HG03439 (cell line): ENCODE measurements around the gene TRIM60.
"Not testable (repeated sequence)": the region's sequence is repeated elsewhere in the genome, so short reads cannot be mapped to it uniquely, and the experiment has no call there.

ENCODE experiments used
- ATAC-seq: cut with Tn5 transposase; IDR thresholded peaks from one replicate; pipeline ENCODE4 v1.9.1; 2021; ENCODE audit warnings: mild to moderate bottlenecking, moderate library complexity; ENCODE audit not compliant: unreplicated experiment

The TRIM60 gene

DNA sequence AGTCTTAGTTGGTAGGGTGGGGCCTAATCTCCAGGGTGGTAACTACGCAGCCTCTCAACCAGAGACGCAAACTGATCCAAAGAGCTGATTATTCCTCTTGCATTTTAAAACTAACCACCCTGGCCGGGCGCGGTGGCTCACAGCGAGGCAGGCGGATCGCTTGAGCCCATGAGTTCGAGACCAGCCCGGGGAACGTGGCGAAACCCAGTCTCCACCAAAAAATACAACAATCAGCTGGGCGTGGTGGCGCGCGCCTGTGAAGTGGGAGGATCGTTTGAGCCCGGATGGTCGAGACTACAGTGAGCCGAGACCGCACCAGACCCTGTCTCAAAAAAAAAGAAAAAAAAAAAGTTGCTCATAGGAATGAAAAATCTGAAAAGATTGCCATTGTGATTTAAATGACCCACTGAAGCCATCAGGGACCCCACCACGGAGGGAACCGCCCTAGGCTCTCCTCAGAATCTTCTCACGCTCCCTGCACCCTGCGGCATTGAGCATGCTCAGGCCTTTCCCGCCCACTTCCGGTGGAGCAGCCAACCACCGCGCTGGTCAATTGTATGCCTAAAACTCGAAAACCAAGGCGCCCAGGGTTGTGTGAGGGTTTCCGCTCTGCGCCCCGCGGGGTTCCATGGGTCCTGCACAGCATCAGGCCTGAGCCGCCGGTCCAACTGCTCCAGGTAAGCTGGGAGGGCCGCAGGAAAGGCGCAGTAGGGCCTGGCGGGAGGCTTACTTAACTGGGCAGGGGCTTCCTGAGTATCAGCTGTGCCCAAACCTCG is at the start of gene TRIM60:
TSS of gene TRIM60 (plus strand) at position 564 of the 776 bp plus-strand sequence. CDS start 8,074 bp downstream, outside the sequence.
- no peak for ATAC-seq

DNA sequence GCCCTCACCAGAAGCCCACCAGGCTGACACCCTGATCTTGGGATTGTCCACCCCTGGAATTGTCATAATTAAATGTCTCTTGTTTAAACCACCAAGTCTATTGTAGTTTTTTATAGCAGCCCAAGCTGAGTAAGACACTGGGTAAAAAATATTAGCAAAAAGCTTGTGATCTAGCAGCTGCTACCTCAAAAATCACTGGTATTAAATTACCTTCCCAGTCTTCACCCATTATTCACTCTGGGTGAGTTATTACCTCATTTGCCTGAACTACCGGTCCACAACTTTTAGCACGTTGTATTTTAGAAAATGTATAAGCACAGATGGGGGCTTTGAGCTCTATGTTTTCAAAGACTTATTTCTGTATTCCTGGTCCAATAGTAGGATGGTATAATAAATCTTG is 42.3 kb upstream of the TRIM60 start:
- ATAC-seq: no peak

DNA sequence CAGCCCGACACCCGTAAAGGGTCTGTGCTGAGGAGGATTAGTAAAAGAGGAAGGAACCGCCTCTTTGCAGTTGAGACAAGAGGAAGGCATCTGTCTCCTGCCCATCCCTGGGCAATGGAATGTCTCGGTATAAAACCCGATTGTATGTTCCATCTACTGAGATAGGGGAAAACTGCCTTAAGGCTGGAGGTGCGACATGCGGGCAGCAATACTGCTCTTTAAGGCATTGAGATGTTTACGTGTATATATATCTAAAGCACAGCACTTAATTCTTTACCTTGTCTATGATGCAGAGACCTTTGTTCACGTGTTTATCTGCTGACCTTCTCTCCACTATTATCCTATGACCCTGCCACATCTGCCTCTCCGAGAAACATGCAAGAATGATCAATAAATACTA is 41.0 kb upstream of the TRIM60 start:
- ATAC-seq: not testable (repeated sequence)

DNA sequence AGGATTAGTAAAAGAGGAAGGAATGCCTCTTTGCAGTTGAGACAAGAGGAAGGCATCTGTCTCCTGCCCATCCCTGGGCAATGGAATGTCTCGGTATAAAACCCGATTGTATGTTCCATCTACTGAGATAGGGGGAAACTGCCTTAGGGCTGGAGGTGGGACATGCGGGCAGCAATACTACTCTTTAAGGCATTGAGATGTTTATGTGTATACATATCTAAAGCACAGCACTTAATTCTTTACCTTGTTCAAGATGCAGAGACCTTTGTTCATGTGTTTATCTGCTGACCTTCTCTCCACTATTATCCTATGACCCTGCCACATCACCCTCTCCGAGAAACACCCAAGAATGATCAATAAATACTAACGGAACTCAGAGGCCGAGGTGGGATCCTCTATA is 35.7 kb upstream of the TRIM60 start:
- not testable (repeated sequence) for ATAC-seq

DNA sequence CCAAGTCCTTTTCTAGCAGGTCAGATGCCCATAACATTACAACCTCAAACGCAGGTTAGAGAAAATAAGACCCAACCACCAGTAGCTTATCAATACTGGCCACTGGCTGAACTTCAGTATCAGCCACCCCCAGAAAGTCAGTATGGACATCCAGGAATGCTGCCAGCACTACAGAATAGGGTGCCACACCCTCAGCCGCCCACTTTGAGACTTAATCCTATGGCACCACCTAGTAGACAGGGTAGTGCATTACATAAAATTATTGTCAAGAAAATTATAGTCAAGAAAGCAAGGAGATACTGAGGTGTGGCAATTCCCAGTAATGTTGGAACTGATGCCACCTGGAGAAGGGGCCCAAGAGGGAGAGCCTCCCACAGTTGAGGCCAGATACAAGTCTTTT is 34.5 kb upstream of the TRIM60 start:
- ATAC-seq: no peak

DNA sequence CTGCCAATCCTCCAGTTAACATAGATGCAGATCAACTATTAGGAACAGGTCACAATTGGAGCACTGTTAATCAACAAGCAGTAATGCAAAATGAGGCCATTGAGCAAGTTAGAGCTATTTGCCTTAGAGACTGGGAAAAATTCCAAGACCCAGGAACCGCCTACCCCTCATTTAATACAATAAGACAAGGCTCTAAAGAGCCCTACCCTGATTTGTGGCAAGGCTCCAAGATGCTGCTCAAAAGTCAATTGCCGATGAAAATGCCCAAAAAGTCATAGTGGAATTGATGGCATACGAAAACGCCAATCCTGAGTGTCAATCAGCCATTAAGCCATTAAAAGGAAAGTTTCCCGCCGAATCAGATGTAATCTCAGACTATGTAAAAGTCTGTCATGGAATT is 33.9 kb upstream of the TRIM60 start:
- ATAC-seq: no peak

DNA sequence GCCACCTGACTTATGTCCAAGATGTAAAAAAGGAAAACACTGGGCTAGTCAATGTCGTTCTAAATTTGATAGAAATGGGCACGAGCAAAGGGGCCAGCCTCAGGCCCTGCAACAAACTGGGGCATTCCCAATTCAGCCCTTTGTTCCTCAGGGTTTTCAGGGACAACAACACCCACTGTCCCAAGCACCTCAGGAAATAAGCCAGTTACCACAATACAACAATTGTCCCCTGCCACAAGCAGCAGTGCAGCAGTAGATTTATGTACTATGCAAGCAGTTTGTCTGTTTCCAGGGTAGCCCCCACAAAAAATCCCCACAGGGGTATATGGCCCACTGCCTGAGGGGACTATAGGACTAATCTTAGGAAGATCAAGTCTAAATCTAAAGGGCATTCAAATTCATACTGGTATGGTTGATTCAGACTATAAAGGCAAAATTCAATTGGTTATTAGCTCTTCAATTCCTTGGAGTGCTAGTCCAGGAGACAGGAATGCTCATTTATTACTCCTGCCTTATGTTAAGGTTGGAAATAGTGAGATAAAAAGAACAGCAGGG is 33.2 kb upstream of the TRIM60 start:
- ATAC-seq: not testable (repeated sequence)

DNA sequence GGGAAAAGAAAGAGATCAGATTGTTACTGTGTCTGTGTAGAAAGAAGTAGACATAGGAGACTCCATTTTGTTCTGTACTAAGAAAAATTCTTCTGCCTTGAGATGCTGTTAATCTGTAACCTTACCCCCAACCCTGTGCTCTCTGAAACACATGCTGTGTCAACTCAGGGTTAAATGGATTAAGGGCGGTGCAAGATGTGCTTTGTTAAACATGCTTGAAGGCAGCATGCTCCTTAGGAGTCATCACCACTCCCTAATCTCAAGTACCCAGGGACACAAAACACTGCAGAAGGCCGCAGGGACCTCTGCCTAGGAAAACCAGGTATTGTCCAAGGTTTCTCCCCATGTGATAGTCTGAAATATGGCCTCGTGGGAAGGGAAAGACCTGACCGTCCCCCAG is 29.8 kb upstream of the TRIM60 start:
- ATAC-seq: not testable (repeated sequence)

DNA sequence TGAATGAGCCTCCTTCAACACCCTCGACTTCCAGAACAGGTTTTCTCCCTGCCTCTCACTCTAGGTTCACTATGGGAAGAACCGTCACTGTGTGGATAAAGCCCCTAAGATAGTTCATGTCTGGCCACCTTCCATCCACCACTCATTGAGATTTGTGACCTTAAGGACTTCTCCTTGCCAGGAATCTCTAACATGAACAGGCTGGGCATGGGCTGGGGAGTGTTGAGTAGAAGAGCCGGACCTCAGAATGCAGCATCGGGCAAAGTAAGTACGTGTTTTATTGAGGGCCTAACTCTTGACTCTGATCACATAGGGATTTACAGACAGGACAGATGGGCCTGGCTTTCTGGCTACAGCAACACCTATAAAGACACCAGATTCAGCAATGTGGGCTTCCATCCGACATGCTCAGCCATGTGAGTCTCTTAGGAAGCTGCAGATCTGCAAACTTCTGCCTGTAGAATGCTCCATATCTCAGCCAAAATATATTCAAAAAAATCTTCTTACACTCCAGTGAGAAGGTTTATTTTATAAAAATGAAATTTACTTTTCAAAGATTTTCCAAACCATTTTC is 26.4 kb upstream of the TRIM60 start:
- no peak for ATAC-seq

DNA sequence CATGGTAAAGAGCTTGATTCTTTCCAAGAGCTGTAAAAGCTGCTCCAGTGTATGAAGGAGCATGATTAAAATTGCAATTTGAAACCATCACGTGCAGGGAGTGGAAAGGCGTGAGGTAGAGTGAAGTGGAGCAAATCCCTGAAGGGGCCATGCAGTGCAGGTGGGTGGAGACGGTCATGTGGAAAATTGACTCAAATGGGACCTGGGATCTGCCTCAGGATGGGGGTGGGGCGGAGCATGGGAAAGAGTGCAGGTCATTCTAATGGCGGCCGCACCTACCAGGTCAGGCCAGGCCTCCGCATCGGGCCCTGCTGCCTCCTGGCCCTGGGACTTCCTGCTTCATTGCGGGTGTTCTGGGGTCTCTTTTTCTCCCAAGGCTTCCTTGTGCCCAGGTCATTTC is 25.3 kb upstream of the TRIM60 start:
- ATAC-seq: no peak

DNA sequence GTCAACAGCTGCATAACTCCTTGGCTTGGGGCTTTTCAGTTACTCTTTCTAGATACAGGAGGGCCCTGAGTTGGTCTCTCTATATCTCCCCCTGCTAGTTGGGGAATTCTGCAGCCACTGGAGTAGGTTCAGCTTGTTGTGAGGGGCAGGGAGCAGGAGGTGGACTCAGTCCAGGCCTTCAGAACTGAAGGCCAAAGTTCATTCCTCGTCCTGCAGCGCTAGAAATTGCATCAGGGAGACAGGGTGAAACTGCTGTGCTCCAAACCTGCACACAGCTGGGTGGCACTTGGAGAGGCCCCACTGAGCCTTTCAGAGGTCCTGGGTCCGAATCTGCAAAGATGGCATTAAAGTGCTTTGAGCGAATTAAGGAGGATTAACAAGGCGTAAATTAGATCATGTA is 24.9 kb upstream of the TRIM60 start:
- no peak for ATAC-seq

DNA sequence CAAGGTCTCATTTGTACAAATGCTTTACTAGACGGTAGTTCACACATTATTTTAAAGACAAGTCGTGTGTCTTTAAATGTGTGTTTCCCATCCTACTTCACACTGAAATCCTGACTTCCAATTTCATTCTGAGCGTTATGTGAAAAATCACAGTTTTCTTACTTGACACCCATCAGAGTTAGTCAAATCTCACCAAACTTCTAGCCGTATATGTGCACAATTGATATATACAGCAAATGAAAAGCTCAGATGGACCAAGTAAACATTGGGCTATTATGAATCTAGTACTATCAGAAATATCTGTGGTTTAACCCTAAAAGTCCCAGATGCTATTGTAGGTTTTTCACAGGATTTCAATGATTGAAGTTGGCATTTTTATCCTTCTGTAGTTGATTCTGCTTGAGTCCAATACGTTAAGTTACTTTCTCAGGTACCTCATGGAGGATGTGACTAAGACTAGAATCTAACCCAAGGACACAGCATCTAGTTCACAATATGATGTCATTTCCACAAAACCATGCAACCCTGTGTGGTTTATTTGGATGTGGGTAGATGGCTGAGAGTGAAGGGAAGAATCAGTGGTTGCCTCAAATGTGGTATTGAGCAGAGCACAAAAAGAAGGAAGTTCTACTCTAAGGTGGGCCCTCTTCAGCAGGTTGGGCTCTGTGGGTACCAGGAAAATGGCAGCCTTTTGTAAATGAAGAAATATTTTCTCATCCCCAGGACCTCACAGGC is 22.1 kb upstream of the TRIM60 start:
- no peak for ATAC-seq

DNA sequence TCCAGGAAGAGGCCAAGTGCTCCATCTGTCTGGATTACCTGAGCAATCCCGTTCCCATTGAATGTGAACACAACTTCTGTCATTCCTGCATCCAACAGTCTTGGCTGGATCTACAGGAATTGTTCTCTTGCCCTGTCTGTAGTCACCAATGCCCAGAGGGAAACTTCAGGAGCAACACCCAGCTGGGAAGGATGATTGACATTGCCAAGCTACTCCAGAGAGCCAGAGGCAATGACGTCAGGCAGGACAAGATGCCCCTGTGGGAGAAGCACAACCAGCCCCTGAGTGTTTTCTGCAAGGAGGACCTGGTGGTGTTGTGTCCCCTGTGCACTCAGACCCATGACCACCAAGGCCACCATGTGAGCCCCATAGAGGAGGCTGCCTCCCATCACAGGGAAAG is 21.3 kb upstream of the TRIM60 start:
- no peak for ATAC-seq

DNA sequence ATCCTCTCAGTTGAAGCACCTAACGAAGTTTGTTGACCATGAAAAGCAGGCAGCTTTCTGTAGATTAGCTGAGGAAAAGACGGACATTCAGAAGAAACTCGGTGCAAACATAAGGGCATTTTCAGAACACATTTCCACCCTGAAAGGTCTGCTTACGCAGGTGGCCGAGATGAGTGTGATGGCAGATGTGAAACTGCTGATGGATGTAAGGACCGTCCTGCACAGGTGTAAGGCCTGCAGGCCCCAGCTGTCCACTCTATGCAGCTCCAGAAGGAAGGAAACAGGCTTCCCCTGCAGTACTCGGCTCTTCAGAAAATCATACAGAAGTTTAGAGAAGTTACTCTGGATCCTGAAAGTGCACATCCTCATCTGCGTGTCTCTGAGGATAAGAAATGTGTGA is 20.8 kb upstream of the TRIM60 start:
- no peak for ATAC-seq

DNA sequence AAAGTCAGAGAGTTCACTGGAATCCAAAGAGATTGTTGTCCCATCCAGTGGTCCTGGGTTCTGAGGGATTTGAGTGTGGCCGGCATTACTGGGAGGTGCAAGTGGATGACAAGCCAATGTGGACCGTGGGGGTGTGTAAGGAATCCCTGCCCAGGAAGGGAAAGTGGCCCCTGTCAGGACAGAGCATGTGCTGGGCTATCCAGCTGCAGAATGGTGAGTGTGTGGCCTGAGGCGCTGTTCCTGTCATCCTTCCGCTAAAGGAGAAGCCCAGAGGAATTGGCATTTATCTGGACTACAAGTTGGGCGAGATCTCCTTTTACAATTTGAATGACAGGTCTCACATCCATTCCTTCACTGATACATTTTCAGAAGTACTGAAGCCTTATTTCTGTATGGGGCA is 20.4 kb upstream of the TRIM60 start:
- no peak for ATAC-seq

DNA sequence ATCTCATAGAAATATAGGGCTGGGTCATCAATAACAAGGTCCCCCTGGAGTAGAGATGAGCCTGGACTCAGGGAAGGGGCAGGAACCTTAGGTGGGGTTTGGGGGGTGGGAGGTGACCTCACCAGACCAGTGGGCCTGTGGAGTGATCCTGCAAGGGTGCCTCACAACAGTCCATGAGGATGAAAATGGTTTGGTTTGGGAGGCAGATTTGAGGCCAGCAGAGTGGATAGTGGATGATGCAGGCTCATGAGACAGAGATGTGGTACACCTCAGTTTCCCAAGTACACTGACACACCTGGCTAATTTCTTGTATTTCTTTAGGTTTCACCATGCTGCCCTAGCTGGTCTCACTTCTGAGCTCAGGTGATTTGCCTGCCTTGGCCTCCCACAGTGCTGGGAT is 18.1 kb upstream of the TRIM60 start:
- no peak for ATAC-seq

DNA sequence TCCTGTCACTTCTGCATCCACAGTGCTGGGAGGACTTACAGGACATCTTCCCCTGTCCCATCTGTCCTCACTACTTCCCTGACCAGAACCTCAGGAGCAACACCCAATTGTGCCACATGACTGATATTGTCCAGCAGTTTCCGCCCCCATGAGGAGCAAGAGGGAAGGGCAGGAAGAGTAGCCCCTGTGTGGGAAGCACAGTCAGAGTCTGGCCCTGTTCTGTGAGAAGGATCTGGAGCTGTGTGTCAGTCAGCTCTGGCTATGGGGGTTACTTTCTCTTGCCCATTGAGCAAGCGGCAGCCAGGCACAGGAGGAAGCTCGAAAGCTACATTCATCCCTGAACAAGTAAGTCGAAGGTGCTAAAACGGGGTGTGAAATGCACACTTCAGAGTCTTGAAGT is 14.8 kb upstream of the TRIM60 start:
- ATAC-seq: no peak

DNA sequence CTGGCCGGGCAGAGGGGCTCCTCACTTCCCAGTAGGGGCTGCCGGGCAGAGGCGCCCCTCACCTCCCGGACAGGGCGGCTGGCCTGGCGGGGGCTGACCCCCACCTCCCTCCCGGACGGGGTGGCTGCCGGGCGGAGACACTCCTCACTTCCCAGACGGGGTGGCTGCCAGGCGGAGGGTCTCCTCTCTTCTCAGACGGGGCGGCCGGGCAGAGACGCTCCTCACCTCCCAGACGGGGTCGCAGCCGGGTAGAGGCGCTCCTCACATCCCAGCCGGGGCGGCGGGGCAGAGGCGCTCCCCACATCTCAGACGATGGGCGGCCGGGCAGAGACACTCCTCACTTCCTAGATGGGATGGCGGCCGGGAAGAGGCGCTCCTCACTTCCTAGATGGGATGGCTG is 11.8 kb upstream of the TRIM60 start:
- not testable (repeated sequence) for ATAC-seq

DNA sequence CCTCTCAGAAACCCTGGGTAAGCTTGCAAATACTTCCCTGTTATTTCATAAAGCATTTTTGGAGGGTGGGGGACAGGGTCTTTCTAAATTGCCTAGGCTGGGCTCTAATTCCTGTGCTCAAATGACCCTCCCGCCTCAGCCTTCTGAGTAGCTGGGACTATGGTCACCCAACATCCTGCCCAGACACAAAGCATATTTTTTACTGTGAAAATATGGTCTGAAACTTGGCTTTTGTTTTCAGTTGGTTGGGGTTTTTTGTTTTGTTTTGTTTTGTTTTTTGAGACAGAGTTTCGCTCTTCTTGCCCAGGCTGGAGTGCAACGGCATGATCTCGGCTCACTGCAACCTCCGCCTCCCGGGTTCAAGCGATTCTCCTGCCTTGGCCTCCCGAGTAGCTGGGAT is 6.0 kb upstream of the TRIM60 start:
- not testable (repeated sequence) for ATAC-seq

DNA sequence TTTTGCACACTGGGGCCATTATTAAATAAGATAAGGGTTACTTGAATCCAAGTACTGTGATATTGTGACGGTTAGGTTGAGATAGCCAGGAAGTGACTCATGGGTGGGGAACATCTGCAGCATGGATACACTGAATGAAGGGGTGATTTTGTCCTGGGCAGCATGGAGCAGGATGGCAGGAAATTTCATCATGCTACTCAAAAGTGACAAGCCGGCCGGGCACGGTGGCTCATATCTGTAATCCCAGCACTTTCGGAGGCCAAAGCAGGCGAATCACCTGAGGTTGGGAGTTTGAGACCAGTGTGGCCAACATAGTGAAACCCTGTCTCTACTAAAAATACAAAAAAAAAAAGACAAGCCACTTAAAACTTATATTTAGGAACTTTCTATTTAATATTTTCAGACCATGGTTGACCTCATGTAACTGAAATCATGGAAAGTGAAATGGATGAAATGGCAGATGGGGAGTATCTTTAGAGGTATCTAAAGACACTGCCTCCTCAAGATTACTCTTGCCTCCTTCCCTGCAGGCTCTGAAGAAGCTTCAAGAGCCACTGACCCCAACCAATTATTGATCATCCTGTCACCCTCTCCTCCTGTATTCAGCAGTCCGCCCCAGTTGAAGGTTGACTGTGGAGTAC is 3.9 kb upstream of the TRIM60 start:
- no peak for ATAC-seq

DNA sequence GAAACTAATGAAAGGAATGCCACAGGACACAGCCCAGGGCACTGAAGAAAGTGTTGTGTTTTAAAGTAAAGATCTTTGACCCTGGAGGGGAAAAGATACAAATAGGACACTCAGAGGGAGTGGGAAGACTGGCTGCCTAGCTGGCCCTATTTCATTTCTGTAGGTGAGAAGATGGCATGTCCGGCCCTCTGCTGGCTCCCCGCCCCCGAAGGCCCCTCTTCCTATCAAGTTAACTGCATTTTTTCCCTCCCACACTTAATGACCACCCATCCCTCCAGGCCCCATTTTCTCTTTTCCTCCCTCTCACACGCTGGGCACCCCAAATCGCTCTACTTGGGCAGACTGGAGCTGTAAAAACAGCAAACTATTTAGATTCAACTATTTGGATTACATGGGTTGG is 16.4 kb downstream of the TRIM60 start:
- ATAC-seq: no peak
